ENCODE results near the gene NOS3. TPM values are rescaled to one million over a fixed set of nuclear protein-coding genes. Genes with fewer than 3 reads are reported as not detected.

Gene NOS3
- total and polyA plus RNA-seq, 2 donors (not counting 3 experiments of a cell fraction or from before 2014, with no cell fraction given): 82.8 to 95.1 TPM

DNA sequence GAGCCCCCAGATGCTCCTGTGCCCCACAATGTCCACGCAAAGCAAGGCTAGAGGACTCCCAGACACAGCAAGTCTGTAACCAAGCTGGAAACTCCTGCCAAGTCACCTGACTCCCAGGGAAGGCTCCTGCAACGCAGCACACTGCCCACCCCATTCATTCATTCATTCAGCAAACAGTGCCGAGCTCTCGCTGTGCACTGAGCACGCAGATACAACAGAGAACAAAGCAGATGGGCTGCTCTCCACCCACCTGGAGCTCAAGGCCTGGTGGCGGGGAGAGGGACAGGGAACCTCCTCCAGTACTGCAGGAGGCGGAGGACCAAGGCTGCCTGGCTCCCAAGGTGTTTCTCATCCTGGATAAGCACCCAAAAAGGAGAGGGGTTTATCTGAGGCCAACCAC is 21.3 kb upstream of the NOS3 start:
- H3K4me3 ChIP-seq (replicated peaks in 1 of 3; ENCODE audit: insufficient read depth in 1 of 3, low read depth in 1 of 3, low read length in 3 of 3): no peak overlapping the region
- no peaks in the 10 kb centered on the region for H3K36me3 ChIP-seq (ENCODE audit: control insufficient read depth in 2 of 2, extremely low read depth in 1 of 2, insufficient read depth in 2 of 2, low read length in 2 of 2)
- no peaks in the 10 kb centered on the region for H3K9me1 ChIP-seq (replicated peaks; ENCODE audit: control insufficient read depth, extremely low read depth, insufficient read depth, low read length)
- DNase-seq (ENCODE audit: low read depth, low spot score): no peak
- ChIA-PET POLR2A (no interaction called here), CTCF (interaction anchor here (0.9 to 4.7 kb wide), 7 partner anchors 10 to 71 kb away, joined by 3 to 25 read pairs (median 5); no protein-coding TSS in a partner anchor)
- no peaks in the 10 kb centered on the region for H3K4me1 ChIP-seq (ENCODE audit: control insufficient read depth, extremely low read depth, insufficient read depth, low read length)
- no peaks in the 10 kb centered on the region for H4K20me1 ChIP-seq (replicated peaks; ENCODE audit: control insufficient read depth, extremely low read depth, insufficient read depth, low read length)
- intact Hi-C loops (cut with micrococcal nuclease) (no loop called here), dilution Hi-C loops (cut with MboI; ENCODE audit: extremely low pct_ligation_motif_present, low sequenced_read_pairs) (no loop called here)
- no peak overlapping the region for H3K9ac ChIP-seq (replicated peaks; ENCODE audit: extremely low read depth, insufficient read depth, low read length)
- peaks cover 11 to 21% of the 10 kb centered on the region in 2 experiments for H3K27me3 ChIP-seq (ENCODE audit: control insufficient read depth in 2 of 2, insufficient read depth in 2 of 2, low read length in 2 of 2)
- no peak for FAIRE-seq
- no peak overlapping the region for H2AFZ ChIP-seq (ENCODE audit: low read depth, low read length)
- no peak overlapping the region for H3K27ac ChIP-seq (ENCODE audit: insufficient read depth, low read depth, low read length)
- BruUV-seq (replicated peaks): no TSS peak
- H3K79me2 ChIP-seq (ENCODE audit: control insufficient read depth, insufficient read depth, low read length): no peaks in the 10 kb centered on the region
- no peaks in the 10 kb centered on the region for H3K9me3 ChIP-seq (replicated peaks; ENCODE audit: control insufficient read depth, insufficient read depth, low read length)
- TF ChIP-seq JUN (IDR thresholded peaks at IDR 0.05; ENCODE audit: borderline replicate concordance, insufficient read depth, insufficient read length, low read depth) (no peak), FOS (IDR thresholded peaks at IDR 0.05; ENCODE audit: borderline replicate concordance, insufficient read depth, low read length) (no peak), MYC (IDR thresholded peaks at IDR 0.05; ENCODE audit: low read depth, low read length) (no peak), POLR2AphosphoS5 (IDR thresholded peaks at IDR 0.05; ENCODE audit: insufficient read depth, low read depth, low read length) (no peak), GATA2 (IDR thresholded peaks at IDR 0.05; ENCODE audit: insufficient read depth, insufficient read length, low read depth, low read length) (no peak), POLR2A (IDR thresholded peaks at IDR 0.05; ENCODE audit: low read depth, low read length) (no peak), EZH2 (IDR thresholded peaks at IDR 0.05; ENCODE audit: borderline replicate concordance, low read depth, low read length, severe bottlenecking) (no peak)
- TF ChIP-seq, protein P1, sequence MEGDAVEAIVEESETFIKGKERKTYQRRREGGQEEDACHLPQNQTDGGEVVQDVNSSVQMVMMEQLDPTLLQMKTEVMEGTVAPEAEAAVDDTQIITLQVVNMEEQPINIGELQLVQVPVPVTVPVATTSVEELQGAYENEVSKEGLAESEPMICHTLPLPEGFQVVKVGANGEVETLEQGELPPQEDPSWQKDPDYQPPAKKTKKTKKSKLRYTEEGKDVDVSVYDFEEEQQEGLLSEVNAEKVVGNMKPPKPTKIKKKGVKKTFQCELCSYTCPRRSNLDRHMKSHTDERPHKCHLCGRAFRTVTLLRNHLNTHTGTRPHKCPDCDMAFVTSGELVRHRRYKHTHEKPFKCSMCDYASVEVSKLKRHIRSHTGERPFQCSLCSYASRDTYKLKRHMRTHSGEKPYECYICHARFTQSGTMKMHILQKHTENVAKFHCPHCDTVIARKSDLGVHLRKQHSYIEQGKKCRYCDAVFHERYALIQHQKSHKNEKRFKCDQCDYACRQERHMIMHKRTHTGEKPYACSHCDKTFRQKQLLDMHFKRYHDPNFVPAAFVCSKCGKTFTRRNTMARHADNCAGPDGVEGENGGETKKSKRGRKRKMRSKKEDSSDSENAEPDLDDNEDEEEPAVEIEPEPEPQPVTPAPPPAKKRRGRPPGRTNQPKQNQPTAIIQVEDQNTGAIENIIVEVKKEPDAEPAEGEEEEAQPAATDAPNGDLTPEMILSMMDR (IDR thresholded peaks at IDR 0.05; ENCODE audit: extremely low read depth in 1 of 2, insufficient read depth in 1 of 2, low read depth in 1 of 2, low read length in 2 of 2): no peak
- TF ChIP-seq, protein P2, sequence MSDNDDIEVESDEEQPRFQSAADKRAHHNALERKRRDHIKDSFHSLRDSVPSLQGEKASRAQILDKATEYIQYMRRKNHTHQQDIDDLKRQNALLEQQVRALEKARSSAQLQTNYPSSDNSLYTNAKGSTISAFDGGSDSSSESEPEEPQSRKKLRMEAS (IDR thresholded peaks at IDR 0.05; ENCODE audit: insufficient read depth, insufficient read length): no peak
- H3K4me2 ChIP-seq (ENCODE audit: insufficient read depth, low read length): no peak overlapping the region
